IPS DF 6.9 (cell line): ENCODE results near the gene ASIC2.

Experiments
- DNase-seq: peaks from one replicate; pipeline ENCODE4 v3.0.0-alpha.2; 2013; ENCODE audit warnings: low read depth, low spot score
- H3K27ac ChIP-seq: one replicate; pipeline ENCODE4 v1.5.1; 2013; ENCODE audit warnings: low read length, control low read depth
- H3K27me3 ChIP-seq: 2 replicates; pipeline ENCODE4 v1.6.1; 2013; ENCODE audit warnings: mild to moderate bottlenecking, low read length; ENCODE audit not compliant: control insufficient read depth, insufficient read depth
- H3K36me3 ChIP-seq: 2 replicates; pipeline ENCODE4 v1.6.1; 2013; ENCODE audit warnings: low read length; ENCODE audit not compliant: control insufficient read depth, insufficient read depth
- H3K4me1 ChIP-seq: 2 replicates; pipeline ENCODE4 v1.6.1; 2013; ENCODE audit warnings: low read length; ENCODE audit not compliant: control insufficient read depth, insufficient read depth
- H3K4me3 ChIP-seq: 2 replicates; pipeline ENCODE4 v1.5.1; 2013; ENCODE audit warnings: mild to moderate bottlenecking, low read length
- H3K9me3 ChIP-seq: 2 replicates; pipeline ENCODE4 v1.6.1; 2013; ENCODE audit warnings: low read length, inconsistent platforms; ENCODE audit not compliant: control insufficient read depth, insufficient read depth
- WGBS: extraction: QIAGEN DNeasy Blood & Tissue Kit; methylation state at CpG from one replicate; pipeline ENCODE4 v1.1.7; 2013; ENCODE audit warnings: mixed read lengths, missing lambda C conversion rate; ENCODE audit not compliant: insufficient read length, insufficient coverage; 5-methylcytosine and 5-hydroxymethylcytosine counted together

ASIC2 gene

DNA sequence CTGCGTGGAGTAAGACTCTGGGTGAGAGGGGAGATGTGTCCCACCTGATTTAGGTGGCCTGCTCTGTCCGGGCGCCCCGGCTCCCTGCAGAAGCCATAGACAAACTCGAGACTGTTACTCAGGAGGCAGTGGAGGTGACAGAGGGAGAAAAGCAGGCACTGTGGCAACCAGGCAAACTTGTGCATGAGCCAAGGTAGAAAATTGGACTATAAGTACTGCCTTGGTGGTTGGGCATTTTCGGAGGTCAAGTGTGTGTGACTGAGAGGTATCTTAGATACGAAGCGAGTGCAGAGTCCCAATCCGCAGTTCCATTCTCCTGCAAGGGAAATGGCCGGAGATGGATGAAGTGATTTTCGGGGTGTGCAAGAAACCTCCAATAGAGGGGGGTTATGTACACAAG lies 328.6 kb downstream of the ASIC2 start:
- Histone ChIP-seq H3K27me3 (no peaks in the 10 kb centered on the region), H3K27ac (no peak overlapping the region), H3K36me3 (no peaks in the 10 kb centered on the region), H3K4me1 (no peaks in the 10 kb centered on the region), H3K4me3 (no peak overlapping the region), H3K9me3 (no peaks in the 10 kb centered on the region)
- WGBS = no CpG with 5 or more reads among the region's 11 CpGs
- no peak for DNase-seq
